KMS-11 (cell line): Measurements from ENCODE around the gene TNMD.

ENCODE experiments used
- H2AFZ ChIP-seq: fragments of 200-600 bp; sonication (generic); 2 replicates; pipeline ENCODE4 v1.6.1; 2016; ENCODE audit warnings: antibody characterized with exemption, mixed run types, low read depth
- H3K27ac ChIP-seq: fragments of 200-600 bp; sonication (generic); 2 replicates; pipeline ENCODE4 v1.6.1; 2016; ENCODE audit warnings: mild to moderate bottlenecking, mixed run types
- H3K27me3 ChIP-seq: fragments of 200-600 bp; sonication (generic); 2 replicates; pipeline ENCODE4 v1.6.1; 2017; ENCODE audit warnings: mild to moderate bottlenecking, low read depth, mixed run types, moderate library complexity; ENCODE audit not compliant: insufficient read depth
- H3K36me3 ChIP-seq: fragments of 200-600 bp; sonication (generic); 2 replicates; pipeline ENCODE4 v1.6.1; 2017; ENCODE audit warnings: mild to moderate bottlenecking, mixed run types; ENCODE audit not compliant: insufficient read depth
- H3K4me1 ChIP-seq: fragments of 200-600 bp; sonication (generic); 2 replicates; pipeline ENCODE4 v1.6.1; 2016; ENCODE audit warnings: mild to moderate bottlenecking, low read depth, mixed run types; ENCODE audit not compliant: poor library complexity, severe bottlenecking
- H3K4me2 ChIP-seq: fragments of 200-600 bp; sonication (generic); 2 replicates; pipeline ENCODE4 v1.7.0; 2016; ENCODE audit warnings: mild to moderate bottlenecking, mixed run types
- H3K4me3 ChIP-seq: fragments of 200-600 bp; sonication (generic); IDR thresholded peaks from 2 replicates; pipeline ENCODE4 v1.6.1; 2017; ENCODE audit warnings: low read depth, low read length, mixed read lengths; ENCODE audit not compliant: insufficient read depth
- H3K79me2 ChIP-seq: fragments of 200-600 bp; sonication (generic); 2 replicates; pipeline ENCODE4 v1.6.1; 2016; ENCODE audit warnings: low read depth, mixed run types; ENCODE audit not compliant: insufficient read depth
- H3K9ac ChIP-seq: fragments of 200-600 bp; sonication (generic); 2 replicates; pipeline ENCODE4 v1.6.1; 2016; ENCODE audit warnings: mild to moderate bottlenecking, mixed run types
- H4K20me1 ChIP-seq: fragments of 200-600 bp; sonication (generic); 2 replicates; pipeline ENCODE4 v1.6.1; 2016; ENCODE audit warnings: mild to moderate bottlenecking, mixed run types; ENCODE audit not compliant: insufficient read depth
- CTCF ChIP-seq: fragments of 200-600 bp; sonication (generic); conservative IDR thresholded peaks from 2 replicates; pipeline ENCODE4 v1.6.1; 2017; ENCODE audit warnings: low read depth, mild to moderate bottlenecking, antibody characterized with exemption, low read length, moderate library complexity, mixed read lengths

TNMD gene

DNA sequence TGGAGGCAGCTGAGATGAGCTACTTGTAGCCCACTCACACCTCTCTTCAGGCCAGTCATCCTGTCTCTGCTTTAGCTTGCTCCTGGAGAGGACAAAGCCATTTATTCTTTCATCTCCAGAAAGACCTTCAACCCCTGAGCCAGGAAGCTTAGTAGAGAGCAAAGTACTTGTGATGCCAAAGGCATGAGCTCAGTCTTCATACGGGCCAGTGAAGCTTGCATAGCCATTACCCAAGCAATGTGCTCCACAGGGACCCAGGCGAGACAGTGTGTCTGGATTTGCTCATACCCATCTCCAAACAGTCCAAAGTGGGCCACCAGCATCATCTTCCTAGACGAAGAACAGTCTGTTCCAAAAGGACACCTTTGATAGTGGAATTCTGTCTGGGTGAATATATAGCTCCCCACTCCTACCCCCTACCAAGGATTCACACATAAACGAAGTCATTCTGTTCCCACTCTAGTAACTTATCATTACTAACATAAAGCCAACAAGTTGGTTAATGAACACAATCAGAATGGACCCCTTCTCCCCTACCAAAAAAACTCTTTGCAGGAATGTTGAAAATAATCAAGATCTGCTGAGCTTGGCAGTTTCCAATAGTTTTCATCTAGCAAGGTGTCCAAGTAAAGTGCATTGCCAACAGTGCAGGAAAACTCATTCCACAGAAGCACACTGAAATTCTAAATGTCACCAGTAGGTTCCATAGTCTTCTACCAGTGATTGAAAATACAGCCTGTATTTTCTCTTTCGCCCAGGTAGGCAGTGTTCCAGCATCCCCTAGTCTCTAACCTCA is 6.7 kb downstream of the TNMD start:
- Histone ChIP-seq H3K9ac (no peak overlapping the region), H3K79me2 (no peaks in the 10 kb centered on the region), H4K20me1 (no peaks in the 10 kb centered on the region), H3K4me1 (no peaks in the 10 kb centered on the region), H3K36me3 (no peaks in the 10 kb centered on the region), H3K27me3 (no peaks in the 10 kb centered on the region), H3K4me2 (no peak overlapping the region), H2AFZ (no peak overlapping the region), H3K4me3 (no peak overlapping the region), H3K27ac (no peak overlapping the region)
- no peak for TF ChIP-seq CTCF

- no peaks in the 10 kb centered on the region for H3K27me3 ChIP-seq
- no peak overlapping the region for H3K4me2 ChIP-seq
- H3K79me2 ChIP-seq, result no peaks in the 10 kb centered on the region
- no peak for TF ChIP-seq CTCF
- H3K27ac ChIP-seq, result no peak overlapping the region
- no peaks in the 10 kb centered on the region for H4K20me1 ChIP-seq
- no peaks in the 10 kb centered on the region for H3K4me1 ChIP-seq
- no peak overlapping the region for H3K4me3 ChIP-seq
- H2AFZ ChIP-seq, result no peak overlapping the region
- no peak overlapping the region for H3K9ac ChIP-seq
- no peaks in the 10 kb centered on the region for H3K36me3 ChIP-seq
Measured at GRCh38 chrX:100593126-100593525, 8.4 kb downstream of the TNMD start.

DNA sequence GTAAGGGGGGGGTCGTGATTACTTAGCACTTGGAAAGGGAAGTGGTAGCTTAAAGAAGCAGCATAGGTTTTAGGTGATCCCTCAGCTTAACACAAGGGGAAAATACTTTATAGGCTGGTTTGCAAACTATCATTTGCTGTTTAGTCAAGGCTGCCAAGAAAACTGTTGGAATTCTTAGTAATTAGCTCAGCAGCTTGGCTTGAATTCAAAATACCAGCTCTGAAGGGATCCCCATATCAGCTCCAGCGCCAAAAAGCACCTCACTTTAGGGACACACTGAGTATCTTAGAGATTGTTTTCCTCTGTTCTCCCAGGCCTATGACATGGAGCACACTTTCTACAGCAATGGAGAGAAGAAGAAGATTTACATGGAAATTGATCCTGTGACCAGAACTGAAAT is 8.8 kb downstream of the TNMD start:
- no peak overlapping the region for H3K4me2 ChIP-seq
- H3K4me1 ChIP-seq, result no peaks in the 10 kb centered on the region
- no peak overlapping the region for H2AFZ ChIP-seq
- H3K4me3 ChIP-seq, result no peak overlapping the region
- no peak overlapping the region for H3K9ac ChIP-seq
- TF ChIP-seq CTCF, result no peak
- no peaks in the 10 kb centered on the region for H3K27me3 ChIP-seq
- H3K79me2 ChIP-seq, result no peaks in the 10 kb centered on the region
- H3K36me3 ChIP-seq, result no peaks in the 10 kb centered on the region
- no peaks in the 10 kb centered on the region for H4K20me1 ChIP-seq
- H3K27ac ChIP-seq, result no peak overlapping the region

GRCh38 chrX:100596601-100597000 is 11.9 kb downstream of the TNMD start:
- H3K4me1 ChIP-seq, result peaks cover 13% of the 10 kb centered on the region
- H3K9ac ChIP-seq, result no peak overlapping the region
- no peaks in the 10 kb centered on the region for H4K20me1 ChIP-seq
- no peak overlapping the region for H2AFZ ChIP-seq
- no peak overlapping the region for H3K4me3 ChIP-seq
- H3K27ac ChIP-seq, result no peak overlapping the region
- H3K4me2 ChIP-seq, result no peak overlapping the region
- no peaks in the 10 kb centered on the region for H3K36me3 ChIP-seq
- TF ChIP-seq CTCF, result no peak
- no peaks in the 10 kb centered on the region for H3K79me2 ChIP-seq
- H3K27me3 ChIP-seq, result no peaks in the 10 kb centered on the region
